Panc1 (cell line): Measurements from ENCODE around the gene ITPKC.

ENCODE experiments used
- CTCF ChIP-seq: fragments of 450-650 bp; IDR thresholded peaks from 2 replicates; pipeline ENCODE4 v1.5.1; 2017; ENCODE audit warnings: mild to moderate bottlenecking
- POLR2AphosphoS5 ChIP-seq: IDR thresholded peaks from 2 replicates; pipeline ENCODE4 v1.6.1; 2012; ENCODE audit warnings: mild to moderate bottlenecking, low read depth, low read length, moderate library complexity
- TCF7L2 ChIP-seq: IDR thresholded peaks from 2 replicates; pipeline ENCODE4 v1.6.1; 2011; ENCODE audit warnings: mild to moderate bottlenecking, low read depth, low read length, inconsistent platforms

- TF ChIP-seq CTCF (no peak), TCF7L2 (0 out of 2 replicates have a peak, but pooled peaks have one; percentile 12), POLR2AphosphoS5 (peak; percentile 23; the same call in 1 of the 2 replicates)
Measured at GRCh38 chr19:40716482-40717324, at the start of gene ITPKC, which contains the start of gene COQ8B.
